H7 (cell line): ENCODE data around the gene PCDHB6. TPM values are rescaled to one million over a fixed set of nuclear protein-coding genes. Genes with fewer than 3 reads are reported as not detected.

Experiments used
- total RNA-seq: library from RNA; depleted of rRNA; stranded (reverse); fragments of >200 nt; shearing (Covaris generic); gene quantifications from 2 replicates; pipeline ENCODE4 v1.2.3, GENCODE V29; 2014; rRNA removed

PCDHB6 gene
- total RNA-seq, 1 experiment from 2014 or later: not detected

Other genes starting within 250 kb of the PCDHB6 start
- gene PCDHAC1, start 223.8 kb upstream of the PCDHB6 start, total RNA-seq: 10.3 and 17.3 TPM in 2 replicates
- 21.2 and 24.2 TPM in 2 replicates for gene PCDHAC2, start 183.6 kb upstream of the PCDHB6 start, total RNA-seq
- 0.10 and 0.30 TPM in 2 replicates for gene PCDHB1, start 98.7 kb upstream of the PCDHB6 start, total RNA-seq
- gene PCDHB2, start 55.4 kb upstream of the PCDHB6 start, total RNA-seq: 0.69 and 1.9 TPM in 2 replicates
- gene PCDHB3, start 49.6 kb upstream of the PCDHB6 start, total RNA-seq: 0.21 and 0.26 TPM in 2 replicates
- gene PCDHB4, start 28.2 kb upstream of the PCDHB6 start, total RNA-seq: 0.35 and 0.41 TPM in 2 replicates
- 0.07 TPM in 2 replicates for gene PCDHB5, start 14.9 kb upstream of the PCDHB6 start, total RNA-seq
- 0.03 TPM in 1 of 2 replicates, not detected in the other for gene PCDHB7, start 22.6 kb downstream of the PCDHB6 start, total RNA-seq
- not detected in 2 replicates for gene PCDHB8, start 27.7 kb downstream of the PCDHB6 start, total RNA-seq
- gene PCDHB16, start 32.3 kb downstream of the PCDHB6 start, total RNA-seq: 0.03 and 0.07 TPM in 2 replicates
- gene PCDHB9, start 37.1 kb downstream of the PCDHB6 start, total RNA-seq: not detected in 2 replicates
- 0.03 and 0.33 TPM in 2 replicates for gene PCDHB10, start 42.3 kb downstream of the PCDHB6 start, total RNA-seq
- gene PCDHB11, start 49.6 kb downstream of the PCDHB6 start, total RNA-seq: 0.03 and 0.18 TPM in 2 replicates
- gene PCDHB12, start 58.7 kb downstream of the PCDHB6 start, total RNA-seq: not detected in 2 replicates
- gene PCDHB13, start 63.9 kb downstream of the PCDHB6 start, total RNA-seq: 0.03 TPM in 1 of 2 replicates, not detected in the other
- gene PCDHB14, start 73.3 kb downstream of the PCDHB6 start, total RNA-seq: 0.10 and 0.26 TPM in 2 replicates
- gene PCDHB15, start 95.3 kb downstream of the PCDHB6 start, total RNA-seq: not detected in 2 replicates
- gene SLC25A2, start 154.0 kb downstream of the PCDHB6 start, total RNA-seq: 0.14 TPM in 1 of 2 replicates, not detected in the other
- 39.5 and 41.8 TPM in 2 replicates for gene TAF7, start 170.7 kb downstream of the PCDHB6 start, total RNA-seq
- gene PCDHGA1, start 180.5 kb downstream of the PCDHB6 start, total RNA-seq: not detected in 2 replicates
- gene PCDHGA2, start 188.7 kb downstream of the PCDHB6 start, total RNA-seq: not detected in 2 replicates
- gene PCDHGA3, start 193.8 kb downstream of the PCDHB6 start, total RNA-seq: 0.14 TPM in 1 of 2 replicates, not detected in the other
- gene PCDHGB1, start 200.0 kb downstream of the PCDHB6 start, total RNA-seq: not detected in 2 replicates
- 0.03 TPM in 1 of 2 replicates, not detected in the other for gene PCDHGA4, start 205.0 kb downstream of the PCDHB6 start, total RNA-seq
- 0.03 TPM in 1 of 2 replicates, not detected in the other for gene PCDHGB2, start 209.9 kb downstream of the PCDHB6 start, total RNA-seq
- gene PCDHGA5, start 214.1 kb downstream of the PCDHB6 start, total RNA-seq: not detected in 2 replicates
- 0.26 TPM in 1 of 2 replicates, not detected in the other for gene PCDHGB3, start 220.2 kb downstream of the PCDHB6 start, total RNA-seq
- 0.04 TPM in 1 of 2 replicates, not detected in the other for gene PCDHGA6, start 223.8 kb downstream of the PCDHB6 start, total RNA-seq
- not detected in 2 replicates for gene PCDHGA7, start 232.7 kb downstream of the PCDHB6 start, total RNA-seq
- gene PCDHGB4, start 237.6 kb downstream of the PCDHB6 start, total RNA-seq: 0.66 and 1.4 TPM in 2 replicates
- 0.22 TPM in 1 of 2 replicates, not detected in the other for gene PCDHGA8, start 242.6 kb downstream of the PCDHB6 start, total RNA-seq
- gene PCDHGB5, start 247.9 kb downstream of the PCDHB6 start, total RNA-seq: not detected in 2 replicates